ENCODE data around the gene POMZP3. TPM values are rescaled to one million over a fixed set of nuclear protein-coding genes. Genes with fewer than 3 reads are reported as not detected.
"Not testable (repeated sequence)": the region's sequence is repeated elsewhere in the genome, so short reads cannot be mapped to it uniquely, and the experiment has no call there.

Gene POMZP3
- total RNA-seq, 6 donors from 2014 or later, result 6.7 to 28.3 (median 11.9) TPM

DNA sequence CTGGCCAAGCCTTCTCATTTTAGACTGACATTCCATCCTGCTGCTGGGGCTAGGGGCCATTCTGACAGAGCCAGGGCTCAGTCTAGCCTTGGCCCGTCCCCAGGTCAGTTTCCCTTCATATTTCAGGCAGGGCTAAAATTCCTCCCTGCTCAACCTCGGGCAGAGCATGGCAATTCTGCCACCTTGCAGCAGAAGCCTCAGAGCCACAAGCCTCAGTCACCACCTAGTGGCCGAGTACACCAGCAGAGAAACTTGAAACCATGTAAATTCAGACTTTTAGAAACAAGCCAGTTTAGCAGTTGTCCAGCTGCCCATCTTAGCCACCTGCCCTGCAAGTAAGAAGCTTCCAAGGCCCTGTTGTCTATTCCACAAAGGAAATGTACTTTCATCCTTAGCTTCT, 13.3 kb downstream of the POMZP3 start:
- peak in 1 of 2 donors; percentile 59 for ATAC-seq (ENCODE audit: low FRiP score in 2 of 2)
- H3K9me3 ChIP-seq, H3K4me3 ChIP-seq, H3K4me1 ChIP-seq, DNase-seq, H3K27me3 ChIP-seq, H3K27ac ChIP-seq: not testable (repeated sequence)
- TF ChIP-seq CTCF (IDR thresholded peaks at IDR 0.05), result peak in 1 of 6 experiments; percentile 29
- H3K36me3 ChIP-seq, result peaks cover 0 to 10% (median 3%) of the 10 kb centered on the region in 4 donors
- no CpG with 5 or more reads among the region's 3 CpGs for WGBS, 2 donors

- not testable (repeated sequence) for H3K27ac ChIP-seq; ATAC-seq (ENCODE audit: low FRiP score in 2 of 2); H3K4me3 ChIP-seq; H3K27me3 ChIP-seq; H3K9me3 ChIP-seq; DNase-seq
- peaks cover 0 to 10% (median 3%) of the 10 kb centered on the region in 4 donors for H3K36me3 ChIP-seq
- H3K4me1 ChIP-seq, result peaks cover 0 to 12% (median 0%) of the 10 kb centered on the region in 4 donors
- WGBS, 2 donors, result no CpG with 5 or more reads among the region's 3 CpGs
Measured at GRCh38 chr7:76612232-76612631, 14.8 kb downstream of the POMZP3 start.

DNA sequence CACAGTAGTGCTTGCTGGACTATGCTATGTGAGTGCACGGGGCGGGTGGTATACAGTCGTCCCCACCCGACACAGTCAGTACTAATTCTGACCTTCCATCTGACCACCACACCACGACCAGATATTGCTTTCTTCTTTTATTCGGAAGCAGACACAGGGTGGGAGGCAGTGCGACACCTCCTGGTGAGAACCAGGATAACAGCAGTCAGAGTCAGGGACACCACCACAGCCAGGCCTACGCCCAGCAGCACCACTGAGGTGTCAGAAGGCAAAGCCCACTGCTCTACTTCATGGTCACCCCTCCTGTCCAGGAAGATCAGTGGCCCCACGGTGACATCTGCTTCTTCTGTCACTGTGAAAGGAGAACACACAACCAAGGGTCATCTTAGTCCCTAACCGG, 17.2 kb downstream of the POMZP3 start:
- peaks cover 0 to 16% (median 0%) of the 10 kb centered on the region in 4 donors for H3K4me1 ChIP-seq
- not testable (repeated sequence) for H3K27ac ChIP-seq, H3K36me3 ChIP-seq, H3K27me3 ChIP-seq, DNase-seq, H3K4me3 ChIP-seq, H3K9me3 ChIP-seq
- no CpG with 5 or more reads among the region's 10 CpGs for WGBS, 2 donors
- peak; percentile 41 to 68 for ATAC-seq (ENCODE audit: low FRiP score in 2 of 2)

GRCh38 chr7:76608469-76608868, 18.6 kb downstream of the POMZP3 start:
- H3K9me3 ChIP-seq, DNase-seq, H3K36me3 ChIP-seq, H3K4me3 ChIP-seq, H3K27me3 ChIP-seq: not testable (repeated sequence)
- ATAC-seq (ENCODE audit: low FRiP score in 2 of 2), result peak in 1 of 2 donors; percentile 24
- H3K27ac ChIP-seq, result peak overlapping the region in 2 of 4 donors; percentile 15 to 30
- WGBS, 2 donors, result 86% methylated on average over 7 of the region's 7 CpGs; no CpG with 5 or more reads in 1 of the 2 donors
- H3K4me1 ChIP-seq, result peaks cover 0 to 16% (median 0%) of the 10 kb centered on the region in 4 donors

DNA sequence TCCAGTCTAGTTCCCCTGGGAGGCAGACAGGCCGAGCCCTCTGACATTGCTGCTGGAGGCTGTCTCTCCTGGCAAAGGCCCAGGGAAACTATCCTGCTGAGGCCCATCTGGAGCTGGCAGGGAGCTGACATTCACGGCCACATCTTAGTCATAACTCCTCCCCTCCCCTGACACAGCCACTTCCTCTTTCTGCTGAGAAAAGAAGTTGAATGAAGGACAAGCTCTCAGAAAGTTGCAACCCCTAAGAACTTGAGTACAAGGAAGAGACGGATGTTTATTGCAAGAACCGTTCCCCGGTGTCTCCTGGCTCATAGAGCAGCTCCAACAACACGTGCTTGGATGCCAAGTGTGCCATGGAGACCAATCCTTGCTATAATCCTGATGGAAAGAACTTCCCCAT, 21.1 kb downstream of the POMZP3 start:
- DNase-seq, result peak in 1 of 2 donors; percentile 91
- H3K27ac ChIP-seq, result peak overlapping the region in 3 of 4 donors; percentile 35 to 69 (median 42)

GRCh38 chr7:76600650-76601049, 26.4 kb downstream of the POMZP3 start:
- 75 to 83% methylated on average over 3 of the region's 3 CpGs for WGBS, 2 donors
- H3K27me3 ChIP-seq, H3K27ac ChIP-seq: not testable (repeated sequence)

More for the DNA sequence above, 21.1 kb downstream of the POMZP3 start:
- 0% methylated on average over 4 to 6 of the region's 6 CpGs for WGBS, 2 donors
- H3K9me3 ChIP-seq, H3K4me3 ChIP-seq, H3K36me3 ChIP-seq, H3K27me3 ChIP-seq: not testable (repeated sequence)
- peak; percentile 95 to 97 for ATAC-seq (ENCODE audit: low FRiP score in 2 of 2)
- TF ChIP-seq POLR2AphosphoS5 (IDR thresholded peaks at IDR 0.05), result peak; percentile 35 to 40
- H3K4me1 ChIP-seq, result peaks cover 0 to 16% (median 0%) of the 10 kb centered on the region in 4 donors

DNA sequence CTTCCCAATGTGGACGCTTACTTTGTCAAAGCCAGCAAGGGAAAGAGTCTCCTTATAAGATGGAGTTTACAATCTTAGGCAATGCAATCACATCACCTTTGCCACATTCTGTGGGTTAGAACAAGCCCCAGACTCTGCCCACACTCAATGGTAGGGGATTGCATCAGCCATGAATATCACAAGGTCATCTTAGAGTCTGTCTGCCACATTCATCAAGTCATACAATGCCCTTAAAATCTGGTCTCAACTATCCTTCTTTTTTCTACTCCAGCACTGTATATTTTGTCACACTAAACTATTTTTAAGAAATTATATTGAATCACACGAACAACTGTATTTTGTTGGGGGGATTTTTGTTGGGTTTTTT, 27.0 kb downstream of the POMZP3 start:
- DNase-seq, H3K36me3 ChIP-seq, H3K4me3 ChIP-seq, H3K27ac ChIP-seq, H3K27me3 ChIP-seq, H3K4me1 ChIP-seq, H3K9me3 ChIP-seq: not testable (repeated sequence)
- ATAC-seq (ENCODE audit: low FRiP score in 2 of 2), result peak in 1 of 2 donors; percentile 57
- WGBS, 2 donors, result 75 to 90% methylated on average over 1 of the region's 2 CpGs

More at GRCh38 chr7:76600650-76601049, 26.4 kb downstream of the POMZP3 start:
- DNase-seq; H3K4me3 ChIP-seq; H3K9me3 ChIP-seq; ATAC-seq (ENCODE audit: low FRiP score in 2 of 2); H3K36me3 ChIP-seq; H3K4me1 ChIP-seq: not testable (repeated sequence)

DNA sequence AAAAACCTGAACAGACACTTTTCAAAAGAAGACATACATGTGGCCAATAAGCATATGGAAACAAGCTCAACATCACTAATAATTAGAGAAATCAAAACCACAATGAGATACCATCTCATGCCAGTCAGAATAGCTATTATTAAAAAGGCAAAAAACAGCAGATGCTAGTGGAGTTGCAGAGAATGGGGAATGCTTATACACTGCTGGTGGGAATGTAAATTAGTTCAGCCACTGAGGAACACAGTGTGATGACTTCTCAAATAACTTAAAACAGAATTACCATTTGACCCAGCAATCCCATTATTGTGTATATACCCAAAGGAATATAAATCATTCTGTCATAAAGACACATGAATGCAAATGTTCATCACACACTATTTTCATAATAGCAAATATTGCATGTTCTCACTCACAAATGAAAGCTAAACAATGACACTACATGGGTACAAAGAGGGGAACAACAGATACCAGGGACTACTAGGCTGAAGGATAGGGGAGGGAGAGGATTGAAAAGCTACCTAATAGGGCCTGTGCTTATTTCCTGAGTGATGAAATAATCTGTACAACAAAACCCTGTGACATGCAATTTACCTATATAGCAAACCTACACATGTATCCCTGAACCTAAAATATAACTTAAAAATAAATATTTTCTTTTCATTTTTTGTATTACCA, 28.4 kb downstream of the POMZP3 start:
- not testable (repeated sequence) for ATAC-seq (ENCODE audit: low FRiP score in 2 of 2); H3K4me3 ChIP-seq; H3K27ac ChIP-seq; H3K4me1 ChIP-seq; H3K27me3 ChIP-seq; H3K9me3 ChIP-seq; H3K36me3 ChIP-seq; DNase-seq

- not testable (repeated sequence) for H3K4me3 ChIP-seq; H3K27me3 ChIP-seq; DNase-seq; H3K4me1 ChIP-seq; H3K27ac ChIP-seq; ATAC-seq (ENCODE audit: low FRiP score in 2 of 2); H3K36me3 ChIP-seq; H3K9me3 ChIP-seq
- 70 to 88% methylated on average over 1 of the region's 1 CpG for WGBS, 2 donors
Measured at GRCh38 chr7:76597288-76597687, 29.8 kb downstream of the POMZP3 start.

DNA sequence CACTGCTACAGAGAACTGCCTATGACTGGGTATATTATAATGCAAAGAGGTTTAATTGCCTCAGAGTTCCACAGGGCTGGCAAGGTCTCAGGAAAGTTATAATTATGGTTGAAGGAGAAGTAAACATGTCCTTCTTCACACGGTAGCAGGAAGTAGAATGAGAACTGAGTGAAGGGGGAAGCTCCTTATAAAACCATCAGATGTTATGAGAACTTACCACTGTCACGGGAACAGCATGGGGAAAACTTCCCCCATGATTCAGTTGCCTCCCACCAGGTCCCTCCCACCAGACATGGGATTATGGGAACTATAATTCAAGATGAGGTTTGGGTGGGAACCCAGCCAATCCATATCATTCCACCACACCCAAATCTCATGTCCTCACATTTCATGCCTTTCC, 34.4 kb downstream of the POMZP3 start:
- H3K27ac ChIP-seq, H3K4me3 ChIP-seq, H3K9me3 ChIP-seq, H3K27me3 ChIP-seq, H3K36me3 ChIP-seq, DNase-seq: not testable (repeated sequence)
- H3K4me1 ChIP-seq, result peaks cover 6 to 19% (median 13%) of the 10 kb centered on the region in 4 donors
- peak in 1 of 2 donors; percentile 56 for ATAC-seq (ENCODE audit: low FRiP score in 2 of 2)
- 34 to 40% methylated on average over 2 of the region's 2 CpGs for WGBS, 2 donors

DNA sequence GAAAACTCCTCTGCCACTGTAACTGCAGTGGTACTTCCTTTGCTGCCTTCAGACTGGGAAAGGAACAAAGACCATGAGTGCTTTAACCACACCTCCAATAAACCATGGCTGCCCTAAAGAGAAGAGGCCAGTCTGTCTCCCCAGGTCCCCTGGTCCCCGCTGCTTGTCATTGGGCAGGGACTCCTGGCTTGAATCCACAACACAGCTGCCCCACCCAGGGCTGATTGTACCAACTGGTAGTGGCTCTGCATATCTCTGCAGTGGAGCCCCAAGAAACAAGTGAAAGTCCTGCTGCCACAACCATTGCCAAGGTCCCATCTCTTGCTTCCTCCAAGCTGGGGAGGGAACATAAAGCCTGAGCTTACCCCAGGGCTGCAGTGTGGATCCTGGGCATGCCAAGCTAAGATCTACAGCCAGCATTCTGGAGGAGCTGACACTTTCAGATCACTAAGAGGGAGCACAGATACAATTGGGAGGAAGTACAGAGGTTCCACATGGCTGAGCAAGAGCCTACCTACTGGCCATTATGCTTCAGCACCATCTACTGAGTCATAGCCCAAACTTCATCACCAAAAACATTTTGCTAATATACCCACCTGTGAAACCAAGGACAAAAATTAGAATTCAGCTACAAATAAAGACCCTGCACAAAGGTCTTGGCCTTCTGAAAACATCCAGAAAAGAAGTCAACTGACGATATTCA, 35.3 kb downstream of the POMZP3 start:
- not testable (repeated sequence) for H3K4me3 ChIP-seq; H3K36me3 ChIP-seq; H3K27me3 ChIP-seq; DNase-seq; ATAC-seq (ENCODE audit: low FRiP score in 2 of 2); H3K9me3 ChIP-seq
- H3K4me1 ChIP-seq, result peaks cover 10 to 24% (median 14%) of the 10 kb centered on the region in 4 donors
- H3K27ac ChIP-seq, result peak overlapping the region in 1 of 4 donors; percentile 35
- 50 to 100% methylated on average over 1 to 2 of the region's 2 CpGs for WGBS, 2 donors

DNA sequence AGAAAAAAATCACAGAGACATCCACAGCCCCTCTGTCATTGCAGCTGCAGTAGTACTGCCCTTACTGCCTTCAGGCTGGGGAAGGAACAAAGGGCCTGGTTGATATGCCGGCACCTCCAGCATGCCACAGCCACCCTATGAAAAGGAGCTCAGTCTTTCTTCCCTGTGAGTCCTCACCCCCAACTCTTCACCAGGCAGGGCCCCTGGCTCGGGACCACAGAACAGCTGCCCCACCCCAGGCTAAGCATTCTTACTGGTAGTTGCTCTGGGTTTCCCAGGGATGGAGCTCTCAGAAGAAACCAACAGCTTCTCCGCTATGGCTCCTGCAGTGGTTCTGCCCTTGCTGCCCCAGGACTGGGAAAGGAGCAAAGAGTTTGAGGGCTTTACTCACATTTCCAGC, 36.0 kb downstream of the POMZP3 start:
- H3K4me1 ChIP-seq, result peaks cover 11 to 28% (median 17%) of the 10 kb centered on the region in 4 donors
- WGBS, 2 donors, result 100% methylated on average over 2 of the region's 3 CpGs
- not testable (repeated sequence) for H3K9me3 ChIP-seq; H3K4me3 ChIP-seq; H3K27me3 ChIP-seq; H3K36me3 ChIP-seq; DNase-seq; ATAC-seq (ENCODE audit: low FRiP score in 2 of 2); H3K27ac ChIP-seq
